Measurements from ENCODE around the gene ALPL. TPM values are rescaled to one million over a fixed set of nuclear protein-coding genes. Genes with fewer than 3 reads are reported as not detected.
"Not testable (repeated sequence)": the region's sequence is repeated elsewhere in the genome, so short reads cannot be mapped to it uniquely, and the experiment has no call there.

Gene ALPL
- total RNA-seq, 2 donors from 2014 or later: not detected

GRCh38 chr1:21517660-21518480, 8.6 kb downstream of the ALPL start:
- H3K9me3 Mint-ChIP-seq: no peaks in the 10 kb centered on the region
- no peaks in the 10 kb centered on the region for H3K36me3 Mint-ChIP-seq (ENCODE audit: low read depth)
- peaks cover 4% of the 10 kb centered on the region for H3K27me3 Mint-ChIP-seq
- H3K27ac Mint-ChIP-seq: no peak overlapping the region
- no peak overlapping the region for H3K4me3 Mint-ChIP-seq
- no peaks in the 10 kb centered on the region for H3K4me1 Mint-ChIP-seq
- no peak for ATAC-seq (replicated peaks)

- Mint-ChIP-seq H3K9me3 (no peaks in the 10 kb centered on the region), H3K4me3 (no peak overlapping the region), H3K36me3 (ENCODE audit: low read depth) (no peaks in the 10 kb centered on the region), H3K27me3 (peaks cover 4% of the 10 kb centered on the region), H3K4me1 (no peaks in the 10 kb centered on the region), H3K27ac (no peak overlapping the region)
- ATAC-seq (replicated peaks): no peak
Observed at GRCh38 chr1:21518774-21519455, 9.7 kb downstream of the ALPL start.

- H3K27me3 Mint-ChIP-seq; ATAC-seq (replicated peaks); H3K27ac Mint-ChIP-seq; H3K4me1 Mint-ChIP-seq; H3K4me3 Mint-ChIP-seq; H3K9me3 Mint-ChIP-seq; H3K36me3 Mint-ChIP-seq (ENCODE audit: low read depth): not testable (repeated sequence)
Observed at GRCh38 chr1:21519486-21520070, 10.4 kb downstream of the ALPL start.

- Mint-ChIP-seq H3K27ac (no peak overlapping the region), H3K36me3 (ENCODE audit: low read depth) (no peaks in the 10 kb centered on the region), H3K4me3 (no peak overlapping the region), H3K27me3 (peaks cover 3% of the 10 kb centered on the region), H3K4me1 (no peaks in the 10 kb centered on the region), H3K9me3 (no peaks in the 10 kb centered on the region)
- ATAC-seq (replicated peaks): no peak
Observed at GRCh38 chr1:21520899-21521716, 11.9 kb downstream of the ALPL start.

- ATAC-seq (replicated peaks): no peak
- H3K4me1 Mint-ChIP-seq: no peaks in the 10 kb centered on the region
- H3K27ac Mint-ChIP-seq: no peak overlapping the region
- H3K27me3 Mint-ChIP-seq: no peaks in the 10 kb centered on the region
- H3K9me3 Mint-ChIP-seq: no peaks in the 10 kb centered on the region
- H3K4me3 Mint-ChIP-seq: no peak overlapping the region
- H3K36me3 Mint-ChIP-seq (ENCODE audit: low read depth): no peaks in the 10 kb centered on the region
Observed at GRCh38 chr1:21521717-21522060, 12.5 kb downstream of the ALPL start.

GRCh38 chr1:21522525-21523038, 13.4 kb downstream of the ALPL start:
- no peaks in the 10 kb centered on the region for H3K27me3 Mint-ChIP-seq
- no peak for ATAC-seq (replicated peaks)
- H3K4me3 Mint-ChIP-seq: no peak overlapping the region
- no peak overlapping the region for H3K27ac Mint-ChIP-seq
- no peaks in the 10 kb centered on the region for H3K4me1 Mint-ChIP-seq
- no peaks in the 10 kb centered on the region for H3K9me3 Mint-ChIP-seq
- no peaks in the 10 kb centered on the region for H3K36me3 Mint-ChIP-seq (ENCODE audit: low read depth)

- H3K27ac Mint-ChIP-seq: no peak overlapping the region
- H3K36me3 Mint-ChIP-seq (ENCODE audit: low read depth): no peaks in the 10 kb centered on the region
- H3K4me3 Mint-ChIP-seq: no peak overlapping the region
- no peaks in the 10 kb centered on the region for H3K4me1 Mint-ChIP-seq
- no peaks in the 10 kb centered on the region for H3K27me3 Mint-ChIP-seq
- no peak for ATAC-seq (replicated peaks)
- no peaks in the 10 kb centered on the region for H3K9me3 Mint-ChIP-seq
Observed at GRCh38 chr1:21523297-21523813, 14.1 kb downstream of the ALPL start.

GRCh38 chr1:21524220-21524619, 15.0 kb downstream of the ALPL start:
- H3K4me1 Mint-ChIP-seq: no peaks in the 10 kb centered on the region
- H3K9me3 Mint-ChIP-seq: no peaks in the 10 kb centered on the region
- no peak for ATAC-seq (replicated peaks)
- H3K27me3 Mint-ChIP-seq: no peaks in the 10 kb centered on the region
- H3K27ac Mint-ChIP-seq: no peak overlapping the region
- H3K4me3 Mint-ChIP-seq: no peak overlapping the region
- no peaks in the 10 kb centered on the region for H3K36me3 Mint-ChIP-seq (ENCODE audit: low read depth)

GRCh38 chr1:21524686-21525339, 15.6 kb downstream of the ALPL start:
- H3K4me3 Mint-ChIP-seq: no peak overlapping the region
- no peaks in the 10 kb centered on the region for H3K9me3 Mint-ChIP-seq
- H3K27me3 Mint-ChIP-seq: no peaks in the 10 kb centered on the region
- ATAC-seq (replicated peaks): no peak
- H3K4me1 Mint-ChIP-seq: no peaks in the 10 kb centered on the region
- H3K36me3 Mint-ChIP-seq (ENCODE audit: low read depth): no peaks in the 10 kb centered on the region
- peak overlapping the region; percentile 32 for H3K27ac Mint-ChIP-seq

- Mint-ChIP-seq H3K4me3 (no peak overlapping the region), H3K27ac (peak overlapping the region; percentile 32), H3K4me1 (no peaks in the 10 kb centered on the region), H3K36me3 (ENCODE audit: low read depth) (no peaks in the 10 kb centered on the region), H3K9me3 (no peaks in the 10 kb centered on the region), H3K27me3 (peaks cover 2% of the 10 kb centered on the region)
- ATAC-seq (replicated peaks): no peak
Observed at GRCh38 chr1:21525340-21525717, 16.1 kb downstream of the ALPL start.

- Mint-ChIP-seq H3K9me3 (no peaks in the 10 kb centered on the region), H3K27me3 (peaks cover 6% of the 10 kb centered on the region), H3K4me1 (no peaks in the 10 kb centered on the region), H3K4me3 (no peak overlapping the region), H3K36me3 (ENCODE audit: low read depth) (no peaks in the 10 kb centered on the region), H3K27ac (no peak overlapping the region)
- no peak for ATAC-seq (replicated peaks)
Observed at GRCh38 chr1:21526441-21526840, 17.2 kb downstream of the ALPL start.

- Mint-ChIP-seq H3K27me3 (peaks cover 17% of the 10 kb centered on the region), H3K27ac (no peak overlapping the region), H3K4me1 (no peaks in the 10 kb centered on the region), H3K9me3 (no peaks in the 10 kb centered on the region), H3K36me3 (ENCODE audit: low read depth) (no peaks in the 10 kb centered on the region), H3K4me3 (no peak overlapping the region)
- no peak for ATAC-seq (replicated peaks)
Observed at GRCh38 chr1:21530368-21531016, 21.3 kb downstream of the ALPL start.

- Mint-ChIP-seq H3K4me1 (no peaks in the 10 kb centered on the region), H3K4me3 (no peak overlapping the region), H3K9me3 (no peaks in the 10 kb centered on the region), H3K27ac (no peak overlapping the region), H3K27me3 (peaks cover 17% of the 10 kb centered on the region), H3K36me3 (ENCODE audit: low read depth) (no peaks in the 10 kb centered on the region)
- no peak for ATAC-seq (replicated peaks)
Observed at GRCh38 chr1:21531241-21531640, 22.0 kb downstream of the ALPL start.

Data from activated T-helper 17 cell treated with anti-CD3 and anti-CD28 coated beads, Interleukin-2, amount 50 U/mL, for 72 hours (primary cell).